Measurements from ENCODE around the gene AP3S2.

DNA sequence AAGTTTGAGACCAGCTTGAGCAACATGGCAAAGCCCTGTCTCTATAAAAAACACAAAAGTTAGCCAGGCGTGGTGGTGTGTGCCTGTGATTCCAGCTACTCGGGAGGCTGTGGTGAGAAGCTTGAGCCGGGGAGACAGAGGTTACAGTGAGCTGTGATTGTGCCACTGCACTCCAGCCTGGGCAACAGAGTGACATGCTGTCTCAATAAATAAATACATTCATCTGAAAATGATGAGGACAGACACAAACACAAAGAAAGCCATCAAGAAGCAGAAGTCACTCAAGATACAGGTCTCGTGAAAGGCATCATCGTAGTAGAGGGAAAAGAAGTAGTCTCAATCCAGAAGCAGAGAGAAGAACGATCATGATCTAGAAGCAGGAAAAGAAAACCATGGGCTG lies 18.1 kb downstream of the AP3S2 start:
- no peak for TF ChIP-seq POLR2A (IDR thresholded peaks at IDR 0.05)
- TF ChIP-seq, protein P1, sequence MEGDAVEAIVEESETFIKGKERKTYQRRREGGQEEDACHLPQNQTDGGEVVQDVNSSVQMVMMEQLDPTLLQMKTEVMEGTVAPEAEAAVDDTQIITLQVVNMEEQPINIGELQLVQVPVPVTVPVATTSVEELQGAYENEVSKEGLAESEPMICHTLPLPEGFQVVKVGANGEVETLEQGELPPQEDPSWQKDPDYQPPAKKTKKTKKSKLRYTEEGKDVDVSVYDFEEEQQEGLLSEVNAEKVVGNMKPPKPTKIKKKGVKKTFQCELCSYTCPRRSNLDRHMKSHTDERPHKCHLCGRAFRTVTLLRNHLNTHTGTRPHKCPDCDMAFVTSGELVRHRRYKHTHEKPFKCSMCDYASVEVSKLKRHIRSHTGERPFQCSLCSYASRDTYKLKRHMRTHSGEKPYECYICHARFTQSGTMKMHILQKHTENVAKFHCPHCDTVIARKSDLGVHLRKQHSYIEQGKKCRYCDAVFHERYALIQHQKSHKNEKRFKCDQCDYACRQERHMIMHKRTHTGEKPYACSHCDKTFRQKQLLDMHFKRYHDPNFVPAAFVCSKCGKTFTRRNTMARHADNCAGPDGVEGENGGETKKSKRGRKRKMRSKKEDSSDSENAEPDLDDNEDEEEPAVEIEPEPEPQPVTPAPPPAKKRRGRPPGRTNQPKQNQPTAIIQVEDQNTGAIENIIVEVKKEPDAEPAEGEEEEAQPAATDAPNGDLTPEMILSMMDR (IDR thresholded peaks at IDR 0.05): no peak
